ENCODE results near the gene FES. TPM values are rescaled to one million over a fixed set of nuclear protein-coding genes. Genes with fewer than 3 reads are reported as not detected.

FES gene
- polyA plus RNA-seq, 1 of the 3 experiments (the other 2 are of a cell fraction), result 0.03 TPM

DNA sequence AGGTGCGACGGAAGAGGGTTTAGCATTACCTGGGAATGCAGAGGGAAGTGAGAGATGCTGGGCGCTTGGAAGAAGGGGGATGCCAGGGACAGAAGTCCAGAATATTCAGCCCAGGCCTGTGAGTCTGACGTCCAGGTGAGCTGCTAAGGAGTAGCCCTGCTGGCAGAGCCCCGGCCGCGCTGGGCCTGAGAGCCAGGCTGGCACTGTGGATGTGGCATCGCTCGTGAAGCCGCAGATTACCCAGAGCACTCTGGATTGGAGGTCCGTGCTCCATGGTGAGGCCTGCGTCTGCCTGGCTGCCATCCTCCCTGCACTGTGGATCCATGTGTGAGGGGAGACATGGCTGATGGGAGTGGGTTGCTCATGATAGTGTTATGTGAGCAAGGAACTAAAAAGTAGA, 33.3 kb downstream of the FES start:
- Histone ChIP-seq H3K27ac (ENCODE audit: low read depth in 2 of 2, low read length in 1 of 2) (no peak overlapping the region), H2AFZ (ENCODE audit: low read depth) (no peak overlapping the region), H3K9me3 (no peaks in the 10 kb centered on the region), H3K27me3 (ENCODE audit: insufficient read depth) (no peaks in the 10 kb centered on the region), H3K9me2 (no peaks in the 10 kb centered on the region), H3K4me2 (no peak overlapping the region), H3F3A (replicated peaks; ENCODE audit: insufficient read depth) (no peaks in the 10 kb centered on the region), H3K36me3 (replicated peaks in 1 of 2; ENCODE audit: control insufficient read depth in 1 of 2, insufficient read depth in 2 of 2, low read length in 1 of 2) (peaks cover 7 to 66% of the 10 kb centered on the region in 2 experiments), H3K4me3 (ENCODE audit: low read depth in 2 of 2, low read length in 1 of 2) (no peak overlapping the region), H3K4me1 (ENCODE audit: control insufficient read depth in 1 of 2, insufficient read depth in 2 of 2, low read depth in 1 of 2, low read length in 1 of 2) (no peaks in the 10 kb centered on the region), H4K20me1 (ENCODE audit: insufficient read depth) (no peaks in the 10 kb centered on the region), H3K79me2 (ENCODE audit: insufficient read depth) (no peaks in the 10 kb centered on the region), H3K9ac (no peak overlapping the region)
- DNase-seq, result no peak
- ChIA-PET POLR2A (no interaction called here), CTCF (interaction anchor here (1.3 to 2.9 kb wide), 3 partner anchors 15 to 39 kb away, joined by 4 to 16 read pairs (median 5); partner anchors contain the start of genes HDDC3 and MAN2A2)
- TF ChIP-seq MEF2A (IDR thresholded peaks at IDR 0.05; ENCODE audit: borderline replicate concordance, low read depth), result no peak
- no peak for TF ChIP-seq NFIC (IDR thresholded peaks at IDR 0.05; ENCODE audit: borderline replicate concordance)
- no peak for TF ChIP-seq NRF1 (IDR thresholded peaks at IDR 0.05; ENCODE audit: low read depth, low read length)
- TF ChIP-seq CHD2 (IDR thresholded peaks at IDR 0.05; ENCODE audit: low read length, partially characterized antibody), result no peak
- TF ChIP-seq, protein P1, sequence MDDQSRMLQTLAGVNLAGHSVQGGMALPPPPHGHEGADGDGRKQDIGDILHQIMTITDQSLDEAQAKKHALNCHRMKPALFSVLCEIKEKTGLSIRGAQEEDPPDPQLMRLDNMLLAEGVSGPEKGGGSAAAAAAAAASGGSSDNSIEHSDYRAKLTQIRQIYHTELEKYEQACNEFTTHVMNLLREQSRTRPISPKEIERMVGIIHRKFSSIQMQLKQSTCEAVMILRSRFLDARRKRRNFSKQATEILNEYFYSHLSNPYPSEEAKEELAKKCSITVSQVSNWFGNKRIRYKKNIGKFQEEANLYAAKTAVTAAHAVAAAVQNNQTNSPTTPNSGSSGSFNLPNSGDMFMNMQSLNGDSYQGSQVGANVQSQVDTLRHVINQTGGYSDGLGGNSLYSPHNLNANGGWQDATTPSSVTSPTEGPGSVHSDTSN (IDR thresholded peaks at IDR 0.05), result no peak
- no peak for TF ChIP-seq FOSL2 (IDR thresholded peaks at IDR 0.05; ENCODE audit: borderline replicate concordance, low read depth)
- TF ChIP-seq EZH2phosphoT487 (IDR thresholded peaks at IDR 0.05; ENCODE audit: borderline replicate concordance, low read depth), result no peak
- no peak for TF ChIP-seq RXRA (IDR thresholded peaks at IDR 0.05; ENCODE audit: borderline replicate concordance, low read depth)
- no peak for TF ChIP-seq TEAD4 (IDR thresholded peaks at IDR 0.05; ENCODE audit: borderline replicate concordance, insufficient read depth)
- no peak for TF ChIP-seq ELF1 (IDR thresholded peaks at IDR 0.05)
- TF ChIP-seq EP300 (IDR thresholded peaks at IDR 0.05; ENCODE audit: borderline replicate concordance in 1 of 2, low read depth in 1 of 2, low read length in 1 of 2), result no peak
- TF ChIP-seq, protein P2, sequence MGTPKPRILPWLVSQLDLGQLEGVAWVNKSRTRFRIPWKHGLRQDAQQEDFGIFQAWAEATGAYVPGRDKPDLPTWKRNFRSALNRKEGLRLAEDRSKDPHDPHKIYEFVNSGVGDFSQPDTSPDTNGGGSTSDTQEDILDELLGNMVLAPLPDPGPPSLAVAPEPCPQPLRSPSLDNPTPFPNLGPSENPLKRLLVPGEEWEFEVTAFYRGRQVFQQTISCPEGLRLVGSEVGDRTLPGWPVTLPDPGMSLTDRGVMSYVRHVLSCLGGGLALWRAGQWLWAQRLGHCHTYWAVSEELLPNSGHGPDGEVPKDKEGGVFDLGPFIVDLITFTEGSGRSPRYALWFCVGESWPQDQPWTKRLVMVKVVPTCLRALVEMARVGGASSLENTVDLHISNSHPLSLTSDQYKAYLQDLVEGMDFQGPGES (IDR thresholded peaks at IDR 0.05; ENCODE audit: low read depth, low read length), result no peak
- no peak for TF ChIP-seq JUND (IDR thresholded peaks at IDR 0.05)
- 94% methylated on average over 11 of the region's 12 CpGs for WGBS (ENCODE audit: low lambda C conversion rate)

DNA sequence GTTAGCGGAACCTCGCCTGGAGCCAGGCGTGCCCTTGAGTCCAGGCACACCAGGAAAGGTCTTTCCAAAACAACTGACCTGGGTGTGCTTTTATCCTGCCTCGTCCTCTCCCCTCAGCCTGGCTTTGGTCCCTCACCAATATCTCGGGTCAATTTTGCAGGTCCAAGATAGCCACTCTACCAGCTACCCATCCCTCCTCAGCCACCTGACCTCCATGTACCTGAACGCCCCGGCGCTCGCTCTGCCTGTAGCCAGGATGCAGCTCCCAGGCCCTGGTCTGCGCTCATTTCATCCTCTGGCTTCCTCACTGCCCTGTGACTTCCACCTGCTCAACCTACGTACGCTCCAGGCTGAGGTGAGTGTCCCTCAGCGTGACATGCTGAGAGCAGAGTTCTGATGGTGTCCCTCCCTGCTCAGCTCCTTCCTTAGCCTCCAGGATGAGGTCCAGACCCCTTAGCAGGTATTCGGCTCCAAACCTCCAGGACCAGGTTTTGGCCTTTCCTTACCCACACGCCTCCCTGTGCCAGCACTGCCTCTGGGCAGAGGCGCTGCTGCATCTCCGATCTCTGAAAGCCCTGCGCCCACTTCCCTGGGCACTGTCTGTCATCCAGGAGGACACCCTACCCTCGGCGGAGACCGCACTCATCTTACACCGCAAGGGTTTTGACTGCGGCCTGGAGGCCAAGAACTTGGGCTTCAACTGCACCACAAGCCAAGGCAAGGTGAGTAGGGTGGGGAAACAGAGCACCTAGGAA, 33.9 kb downstream of the FES start:
- H3K27me3 ChIP-seq (ENCODE audit: insufficient read depth), result no peaks in the 10 kb centered on the region
- no peaks in the 10 kb centered on the region for H3K79me2 ChIP-seq (ENCODE audit: insufficient read depth)
- ChIA-PET POLR2A (no interaction called here), CTCF (interaction anchor here (1.0 to 2.9 kb wide), 4 partner anchors 14 to 39 kb away, joined by 4 to 16 read pairs (median 4); partner anchors contain the start of genes HDDC3 and MAN2A2)
- H3K9me2 ChIP-seq, result no peaks in the 10 kb centered on the region
- peaks cover 7 to 60% of the 10 kb centered on the region in 2 experiments for H3K36me3 ChIP-seq (replicated peaks in 1 of 2; ENCODE audit: control insufficient read depth in 1 of 2, insufficient read depth in 2 of 2, low read length in 1 of 2)
- no peaks in the 10 kb centered on the region for H3K4me1 ChIP-seq (ENCODE audit: control insufficient read depth in 1 of 2, insufficient read depth in 2 of 2, low read depth in 1 of 2, low read length in 1 of 2)
- whole genome bisulfite sequencing (ENCODE audit: low lambda C conversion rate), result 91% methylated on average over 22 of the region's 23 CpGs
- no peak overlapping the region for H3K27ac ChIP-seq (ENCODE audit: low read depth in 2 of 2, low read length in 1 of 2)
- H3K4me3 ChIP-seq (ENCODE audit: low read depth in 2 of 2, low read length in 1 of 2), result no peak overlapping the region
- no peaks in the 10 kb centered on the region for H3F3A ChIP-seq (replicated peaks; ENCODE audit: insufficient read depth)
- H3K4me2 ChIP-seq, result no peak overlapping the region
- H2AFZ ChIP-seq (ENCODE audit: low read depth), result no peak overlapping the region
- H4K20me1 ChIP-seq (ENCODE audit: insufficient read depth), result no peaks in the 10 kb centered on the region
- no peak for DNase-seq
- no peaks in the 10 kb centered on the region for H3K9me3 ChIP-seq
- H3K9ac ChIP-seq, result no peak overlapping the region
- TF ChIP-seq NFIC (IDR thresholded peaks at IDR 0.05; ENCODE audit: borderline replicate concordance), result no peak
- TF ChIP-seq EZH2phosphoT487 (IDR thresholded peaks at IDR 0.05; ENCODE audit: borderline replicate concordance, low read depth), result no peak
- no peak for TF ChIP-seq GABPA (IDR thresholded peaks at IDR 0.05; ENCODE audit: low read depth)
- TF ChIP-seq NRF1 (IDR thresholded peaks at IDR 0.05; ENCODE audit: low read depth, low read length), result no peak
- TF ChIP-seq ELF1 (IDR thresholded peaks at IDR 0.05), result no peak
- TF ChIP-seq RFX5 (IDR thresholded peaks at IDR 0.05; ENCODE audit: low read length), result no peak
- TF ChIP-seq, protein P3, sequence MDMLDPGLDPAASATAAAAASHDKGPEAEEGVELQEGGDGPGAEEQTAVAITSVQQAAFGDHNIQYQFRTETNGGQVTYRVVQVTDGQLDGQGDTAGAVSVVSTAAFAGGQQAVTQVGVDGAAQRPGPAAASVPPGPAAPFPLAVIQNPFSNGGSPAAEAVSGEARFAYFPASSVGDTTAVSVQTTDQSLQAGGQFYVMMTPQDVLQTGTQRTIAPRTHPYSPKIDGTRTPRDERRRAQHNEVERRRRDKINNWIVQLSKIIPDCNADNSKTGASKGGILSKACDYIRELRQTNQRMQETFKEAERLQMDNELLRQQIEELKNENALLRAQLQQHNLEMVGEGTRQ (IDR thresholded peaks at IDR 0.05; ENCODE audit: borderline replicate concordance, low read depth, low read length), result no peak
- TF ChIP-seq, protein P1 (IDR thresholded peaks at IDR 0.05), result no peak
- no peak for TF ChIP-seq CHD2 (IDR thresholded peaks at IDR 0.05; ENCODE audit: low read length, partially characterized antibody)
- TF ChIP-seq, protein P2 (IDR thresholded peaks at IDR 0.05; ENCODE audit: low read depth, low read length), result no peak
- no peak for TF ChIP-seq JUND (IDR thresholded peaks at IDR 0.05)
- no peak for TF ChIP-seq MXI1 (IDR thresholded peaks at IDR 0.05; ENCODE audit: low read depth, low read length)
- no peak for TF ChIP-seq TEAD4 (IDR thresholded peaks at IDR 0.05; ENCODE audit: borderline replicate concordance, insufficient read depth)
- TF ChIP-seq POLR2AphosphoS5 (IDR thresholded peaks at IDR 0.05; ENCODE audit: low read depth, low read length), result no peak
